HepG2 (cell line): ENCODE data around the gene VAV2. TPM values are rescaled to one million over a fixed set of nuclear protein-coding genes. Genes with fewer than 3 reads are reported as not detected.

ENCODE experiments used
- ARNT2 ChIP-seq: sonication (generic); formaldehyde crosslinking; IDR thresholded peaks from 2 replicates; pipeline ENCODE4 v1.8.0; 2022; ENCODE audit warnings: mild to moderate bottlenecking, low read depth, missing genetic modification reagents, moderate library complexity
- ATF7 ChIP-seq, 2 experiments: fragments of 450-650 bp in 1 of 2; sonication (generic) in 1 of 2; formaldehyde crosslinking in 1 of 2; IDR thresholded peaks; 2 replicates each; pipeline versions ENCODE4 v1.4.0 to v1.6.1; 2016 to 2020; ENCODE audit warnings: antibody characterized with exemption in 1 of 2, mild to moderate bottlenecking in 1 of 2, missing genetic modification reagents in 1 of 2
- FOSL2 ChIP-seq: sonication (generic); formaldehyde crosslinking; IDR thresholded peaks from 2 replicates; pipeline ENCODE4 v1.4.0; 2020; ENCODE audit warnings: missing genetic modification reagents
- MAFG ChIP-seq: sonication (generic); formaldehyde crosslinking; IDR thresholded peaks from 2 replicates; pipeline ENCODE4 v1.5.1; 2020; ENCODE audit warnings: mild to moderate bottlenecking, missing genetic modification reagents
- RARA ChIP-seq: IDR thresholded peaks from 2 replicates; pipeline ENCODE4 v1.6.1; 2016; ENCODE audit warnings: missing genetic modification reagents, missing compliant biosample characterization
- SOX6 ChIP-seq, 2 experiments: fragments of 450-650 bp in 1 of 2; sonication (generic) in 1 of 2; formaldehyde crosslinking in 1 of 2; IDR thresholded peaks; 2 replicates each; pipeline versions ENCODE4 v1.4.0 to v1.6.1; 2017 to 2020; ENCODE audit warnings: antibody characterized with exemption in 1 of 2, mild to moderate bottlenecking in 1 of 2, missing genetic modification reagents in 1 of 2
- TMF1 ChIP-seq: sonication (generic); formaldehyde crosslinking; IDR thresholded peaks from 2 replicates; pipeline ENCODE4 v1.8.1; 2022; ENCODE audit warnings: low read depth, missing genetic modification reagents
- ZBTB42 ChIP-seq: sonication (generic); formaldehyde crosslinking; IDR thresholded peaks from 2 replicates; pipeline ENCODE4 v1.5.0; 2020; ENCODE audit warnings: mild to moderate bottlenecking, missing genetic modification reagents
- ZNF335 ChIP-seq: sonication (generic); formaldehyde crosslinking; IDR thresholded peaks from 2 replicates; pipeline ENCODE4 v1.4.0; 2020; ENCODE audit warnings: missing genetic modification reagents
- ZNF563 ChIP-seq: sonication (generic); formaldehyde crosslinking; IDR thresholded peaks from 2 replicates; pipeline ENCODE4 v1.8.0; 2022; ENCODE audit warnings: mild to moderate bottlenecking, moderate library complexity, missing genetic modification reagents
- ZNF788 ChIP-seq: sonication (generic); formaldehyde crosslinking; IDR thresholded peaks from 2 replicates; pipeline ENCODE4 v1.5.0; 2020; ENCODE audit warnings: mild to moderate bottlenecking, missing genetic modification reagents, borderline replicate concordance
- polyA plus RNA-seq, 8 experiments: library from polyadenylated mRNA; depleted of rRNA in 3 of 8; stranded (reverse) in 7 of 8; unstranded in 1 of 8; fragments of >200 nt; fragmentation: Illumina TruSeq in 4 of 8; extraction: Trizol in 4 of 8; gene quantifications; 2 replicates each; pipeline versions ENCODE4 v1.2.1 to v1.2.3, GENCODE V29; 2011 to 2016; ENCODE audit warnings: low read depth in 4 of 8, missing spikeins in 1 of 8, mixed read lengths in 1 of 8; ENCODE audit not compliant: insufficient read depth in 1 of 8
- total RNA-seq, 5 experiments: library from RNA; depleted of rRNA; stranded (reverse); fragments of >200 nt; fragmentation: Illumina TruSeq; extraction: Trizol; gene quantifications; 2 replicates each; pipeline ENCODE4 v1.2.3, GENCODE V29; 2016; ENCODE audit warnings: low read depth in 1 of 5
- TF ChIP-seq, protein P1 (sequence below): sonication (generic); formaldehyde crosslinking; IDR thresholded peaks from 2 replicates; pipeline ENCODE4 v1.8.1; 2023; ENCODE audit warnings: mild to moderate bottlenecking, missing genetic modification reagents
- TF ChIP-seq, protein P2 (sequence below): IDR thresholded peaks from 2 replicates; pipeline ENCODE4 v1.6.1; 2012; ENCODE audit warnings: low read depth, low read length, improper control_type of control experiment
- TF ChIP-seq, protein P3 (sequence below), 2 experiments: fragments of 450-650 bp in 1 of 2; sonication (generic) in 1 of 2; formaldehyde crosslinking in 1 of 2; IDR thresholded peaks; 2 replicates each; pipeline versions ENCODE4 v1.6.1 to v1.8.0; 2016 to 2022; ENCODE audit warnings: antibody characterized with exemption in 1 of 2, mild to moderate bottlenecking in 1 of 2, missing genetic modification reagents in 1 of 2

The VAV2 gene
- total and polyA plus RNA-seq, 2 of the 13 experiments (the other 11 are each of a cell fraction or from before 2014, with no cell fraction given), result 22.5 to 22.9 TPM

DNA sequence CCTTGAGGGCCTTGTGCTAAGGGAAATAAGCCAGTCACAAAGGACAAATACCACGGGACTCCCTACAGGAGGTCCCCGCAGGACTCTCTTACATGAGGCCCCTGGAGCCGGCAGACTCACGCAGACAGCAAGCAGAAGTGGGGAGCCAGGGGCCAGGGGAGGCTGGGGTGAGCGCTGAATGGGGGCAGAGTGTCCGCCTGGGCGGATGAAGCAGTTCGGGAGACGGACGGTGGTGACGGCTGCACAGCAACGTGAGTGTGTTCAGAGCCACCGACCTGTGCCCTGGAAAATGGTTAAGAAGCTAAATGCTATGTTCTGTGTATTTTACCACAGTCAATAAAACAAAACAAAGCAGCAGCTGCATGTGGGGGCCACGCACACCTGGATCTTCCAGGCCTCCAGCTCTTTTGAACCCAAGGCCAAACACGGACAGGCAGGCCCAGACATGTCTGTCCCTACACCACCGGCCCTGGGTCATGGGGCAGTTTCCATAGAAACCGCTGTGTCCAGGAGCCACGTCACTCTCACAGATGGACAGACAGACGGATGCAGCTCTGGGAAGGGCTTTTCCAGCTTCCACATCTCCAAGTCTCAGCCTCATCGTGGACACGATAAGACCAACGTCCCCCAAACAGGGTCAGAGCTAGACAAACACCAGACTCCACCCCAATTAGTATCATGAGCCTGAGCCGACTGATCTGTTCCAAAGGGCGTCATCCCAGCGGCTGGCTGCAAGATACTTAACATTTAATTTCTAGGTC, 103.9 kb downstream of the VAV2 start (continued):
- TF ChIP-seq ZNF335 (CRISPR knock-in tag) (no peak), ATF7 (IDR thresholded peaks at IDR 0.05) (no peak), ATF7 (CRISPR knock-in tag; IDR thresholded peaks at IDR 0.05) (0 out of 2 replicates have a peak, but pooled peaks have one; percentile 38), ARNT2 (CRISPR knock-in tag) (no peak), ZNF788 (CRISPR knock-in tag) (peak; percentile 71; the same call in 1 of the 2 replicates), TMF1 (CRISPR knock-in tag) (no peak), FOSL2 (peak; percentile 30), MAFG (no peak), RARA (CRISPR knock-in tag) (peak; percentile 90), SOX6 (IDR thresholded peaks at IDR 0.05) (no peak), SOX6 (CRISPR knock-in tag; IDR thresholded peaks at IDR 0.05) (peak; percentile 93), ZBTB42 (peak; percentile 97), ZNF563 (CRISPR knock-in tag) (no peak; the same call in 1 of the 2 replicates)
- TF ChIP-seq, protein P1, sequence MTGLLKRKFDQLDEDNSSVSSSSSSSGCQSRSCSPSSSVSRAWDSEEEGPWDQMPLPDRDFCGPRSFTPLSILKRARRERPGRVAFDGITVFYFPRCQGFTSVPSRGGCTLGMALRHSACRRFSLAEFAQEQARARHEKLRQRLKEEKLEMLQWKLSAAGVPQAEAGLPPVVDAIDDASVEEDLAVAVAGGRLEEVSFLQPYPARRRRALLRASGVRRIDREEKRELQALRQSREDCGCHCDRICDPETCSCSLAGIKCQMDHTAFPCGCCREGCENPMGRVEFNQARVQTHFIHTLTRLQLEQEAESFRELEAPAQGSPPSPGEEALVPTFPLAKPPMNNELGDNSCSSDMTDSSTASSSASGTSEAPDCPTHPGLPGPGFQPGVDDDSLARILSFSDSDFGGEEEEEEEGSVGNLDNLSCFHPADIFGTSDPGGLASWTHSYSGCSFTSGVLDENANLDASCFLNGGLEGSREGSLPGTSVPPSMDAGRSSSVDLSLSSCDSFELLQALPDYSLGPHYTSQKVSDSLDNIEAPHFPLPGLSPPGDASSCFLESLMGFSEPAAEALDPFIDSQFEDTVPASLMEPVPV (CRISPR knock-in tag), result no peak
- TF ChIP-seq, protein P2, sequence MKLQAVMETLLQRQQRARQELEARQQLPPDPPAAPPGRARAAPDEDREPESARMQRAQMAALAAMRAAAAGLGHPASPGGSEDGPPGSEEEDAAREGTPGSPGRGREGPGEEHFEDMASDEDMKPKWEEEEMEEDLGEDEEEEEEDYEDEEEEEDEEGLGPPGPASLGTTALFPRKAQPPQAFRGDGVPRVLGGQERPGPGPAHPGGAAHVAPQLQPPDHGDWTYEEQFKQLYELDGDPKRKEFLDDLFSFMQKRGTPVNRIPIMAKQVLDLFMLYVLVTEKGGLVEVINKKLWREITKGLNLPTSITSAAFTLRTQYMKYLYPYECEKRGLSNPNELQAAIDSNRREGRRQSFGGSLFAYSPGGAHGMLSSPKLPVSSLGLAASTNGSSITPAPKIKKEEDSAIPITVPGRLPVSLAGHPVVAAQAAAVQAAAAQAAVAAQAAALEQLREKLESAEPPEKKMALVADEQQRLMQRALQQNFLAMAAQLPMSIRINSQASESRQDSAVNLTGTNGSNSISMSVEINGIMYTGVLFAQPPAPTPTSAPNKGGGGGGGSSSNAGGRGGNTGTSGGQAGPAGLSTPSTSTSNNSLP, result peak; percentile 9; the same call in 1 of the 2 replicates
- TF ChIP-seq, protein P3, sequence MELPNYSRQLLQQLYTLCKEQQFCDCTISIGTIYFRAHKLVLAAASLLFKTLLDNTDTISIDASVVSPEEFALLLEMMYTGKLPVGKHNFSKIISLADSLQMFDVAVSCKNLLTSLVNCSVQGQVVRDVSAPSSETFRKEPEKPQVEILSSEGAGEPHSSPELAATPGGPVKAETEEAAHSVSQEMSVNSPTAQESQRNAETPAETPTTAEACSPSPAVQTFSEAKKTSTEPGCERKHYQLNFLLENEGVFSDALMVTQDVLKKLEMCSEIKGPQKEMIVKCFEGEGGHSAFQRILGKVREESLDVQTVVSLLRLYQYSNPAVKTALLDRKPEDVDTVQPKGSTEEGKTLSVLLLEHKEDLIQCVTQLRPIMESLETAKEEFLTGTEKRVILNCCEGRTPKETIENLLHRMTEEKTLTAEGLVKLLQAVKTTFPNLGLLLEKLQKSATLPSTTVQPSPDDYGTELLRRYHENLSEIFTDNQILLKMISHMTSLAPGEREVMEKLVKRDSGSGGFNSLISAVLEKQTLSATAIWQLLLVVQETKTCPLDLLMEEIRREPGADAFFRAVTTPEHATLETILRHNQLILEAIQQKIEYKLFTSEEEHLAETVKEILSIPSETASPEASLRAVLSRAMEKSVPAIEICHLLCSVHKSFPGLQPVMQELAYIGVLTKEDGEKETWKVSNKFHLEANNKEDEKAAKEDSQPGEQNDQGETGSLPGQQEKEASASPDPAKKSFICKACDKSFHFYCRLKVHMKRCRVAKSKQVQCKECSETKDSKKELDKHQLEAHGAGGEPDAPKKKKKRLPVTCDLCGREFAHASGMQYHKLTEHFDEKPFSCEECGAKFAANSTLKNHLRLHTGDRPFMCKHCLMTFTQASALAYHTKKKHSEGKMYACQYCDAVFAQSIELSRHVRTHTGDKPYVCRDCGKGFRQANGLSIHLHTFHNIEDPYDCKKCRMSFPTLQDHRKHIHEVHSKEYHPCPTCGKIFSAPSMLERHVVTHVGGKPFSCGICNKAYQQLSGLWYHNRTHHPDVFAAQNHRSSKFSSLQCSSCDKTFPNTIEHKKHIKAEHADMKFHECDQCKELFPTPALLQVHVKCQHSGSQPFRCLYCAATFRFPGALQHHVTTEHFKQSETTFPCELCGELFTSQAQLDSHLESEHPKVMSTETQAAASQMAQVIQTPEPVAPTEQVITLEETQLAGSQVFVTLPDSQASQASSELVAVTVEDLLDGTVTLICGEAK (IDR thresholded peaks at IDR 0.05), result no peak
- TF ChIP-seq, protein P3 (CRISPR knock-in tag; IDR thresholded peaks at IDR 0.05), result peak; percentile 47; the same call in 1 of the 2 replicates
